Measurements from ENCODE around the gene CACNA1A.

DNA sequence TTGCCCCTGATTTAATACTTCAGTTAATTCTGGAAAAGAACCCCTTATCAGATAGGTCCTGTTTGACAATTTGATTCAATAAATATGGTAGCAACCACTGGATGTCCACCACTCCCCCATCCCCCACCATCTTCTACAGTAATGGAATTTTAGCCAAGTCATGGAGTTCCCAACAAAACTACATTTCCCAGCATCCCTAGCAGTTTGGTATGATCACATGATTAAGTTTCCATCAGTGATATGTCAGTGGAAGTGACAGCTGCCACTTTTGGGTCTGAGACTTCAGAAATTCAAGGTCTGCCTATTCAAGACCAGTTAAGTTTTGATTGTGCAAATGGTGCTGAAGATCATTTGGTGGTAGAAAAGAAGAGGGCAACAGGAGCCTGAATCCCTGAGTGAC lies 85.5 kb downstream of the CACNA1A start:
- TF ChIP-seq, protein P1, sequence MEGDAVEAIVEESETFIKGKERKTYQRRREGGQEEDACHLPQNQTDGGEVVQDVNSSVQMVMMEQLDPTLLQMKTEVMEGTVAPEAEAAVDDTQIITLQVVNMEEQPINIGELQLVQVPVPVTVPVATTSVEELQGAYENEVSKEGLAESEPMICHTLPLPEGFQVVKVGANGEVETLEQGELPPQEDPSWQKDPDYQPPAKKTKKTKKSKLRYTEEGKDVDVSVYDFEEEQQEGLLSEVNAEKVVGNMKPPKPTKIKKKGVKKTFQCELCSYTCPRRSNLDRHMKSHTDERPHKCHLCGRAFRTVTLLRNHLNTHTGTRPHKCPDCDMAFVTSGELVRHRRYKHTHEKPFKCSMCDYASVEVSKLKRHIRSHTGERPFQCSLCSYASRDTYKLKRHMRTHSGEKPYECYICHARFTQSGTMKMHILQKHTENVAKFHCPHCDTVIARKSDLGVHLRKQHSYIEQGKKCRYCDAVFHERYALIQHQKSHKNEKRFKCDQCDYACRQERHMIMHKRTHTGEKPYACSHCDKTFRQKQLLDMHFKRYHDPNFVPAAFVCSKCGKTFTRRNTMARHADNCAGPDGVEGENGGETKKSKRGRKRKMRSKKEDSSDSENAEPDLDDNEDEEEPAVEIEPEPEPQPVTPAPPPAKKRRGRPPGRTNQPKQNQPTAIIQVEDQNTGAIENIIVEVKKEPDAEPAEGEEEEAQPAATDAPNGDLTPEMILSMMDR (IDR thresholded peaks at IDR 0.05), result no peak
- no peak for TF ChIP-seq POLR2A (IDR thresholded peaks at IDR 0.05; ENCODE audit: low read depth)

Measured in esophagus muscularis mucosa (tissue), 3 donors.